SU-DHL-6 (cell line): ENCODE measurements around the gene PLCB1.

Source experiments
- H2AFZ ChIP-seq: fragments of 200-600 bp; sonication (generic); 2 replicates; pipeline ENCODE4 v1.6.1; 2014; ENCODE audit warnings: low read depth, mild to moderate bottlenecking, moderate library complexity, mixed read lengths, antibody characterized with exemption, low read length; ENCODE audit not compliant: severe bottlenecking
- H3F3A ChIP-seq: fragments of 200-600 bp; shearing (Covaris generic); 2 replicates; pipeline ENCODE4 v1.6.0; 2016; ENCODE audit warnings: antibody characterized with exemption, mild to moderate bottlenecking; ENCODE audit not compliant: insufficient read depth
- H3K27ac ChIP-seq: fragments of 200-600 bp; sonication (generic); 2 replicates; pipeline ENCODE4 v1.5.1; 2016; ENCODE audit warnings: low read depth, mild to moderate bottlenecking, low read length, moderate library complexity, mixed read lengths
- H3K27me3 ChIP-seq: fragments of 200-600 bp; sonication (generic), shearing (Covaris generic); 2 replicates; pipeline ENCODE4 v1.6.0; 2014; ENCODE audit warnings: mild to moderate bottlenecking, low read length
- H3K36me3 ChIP-seq: fragments of 200-600 bp; sonication (generic); 2 replicates; pipeline ENCODE4 v1.6.1; 2014; ENCODE audit warnings: mild to moderate bottlenecking, low read length, mixed read lengths
- H3K4me2 ChIP-seq: fragments of 300-600, 200-600 bp; shearing (Covaris generic), sonication (generic); 2 replicates; pipeline ENCODE4 v1.6.0; 2014; ENCODE audit warnings: low read length, low read depth, mild to moderate bottlenecking; ENCODE audit not compliant: poor library complexity, severe bottlenecking
- H3K4me3 ChIP-seq: fragments of 200-600 bp; sonication (generic); 2 replicates; pipeline ENCODE4 v1.5.1; 2014; ENCODE audit warnings: antibody characterized with exemption, low read length, mild to moderate bottlenecking, mixed read lengths; ENCODE audit not compliant: insufficient read depth, poor library complexity, severe bottlenecking
- H3K79me2 ChIP-seq: fragments of 200-600 bp; sonication (generic); 2 replicates; pipeline ENCODE4 v1.6.1; 2014; ENCODE audit warnings: mild to moderate bottlenecking, low read length, moderate library complexity; ENCODE audit not compliant: insufficient read depth
- H3K9ac ChIP-seq: fragments of 200-600 bp; sonication (generic); 2 replicates; pipeline ENCODE4 v1.7.0; 2014; ENCODE audit warnings: mild to moderate bottlenecking, low read length
- H3K9me2 ChIP-seq: fragments of 200-600 bp; sonication (generic); replicated peaks from 2 replicates; pipeline ENCODE4 v1.6.1; 2014; ENCODE audit warnings: low read length; ENCODE audit not compliant: insufficient read depth
- H3K9me3 ChIP-seq: fragments of 200-600 bp; sonication (generic); 2 replicates; pipeline ENCODE4 v1.6.1; 2014; ENCODE audit warnings: low read length, mixed read lengths; ENCODE audit not compliant: insufficient read depth
- H4K20me1 ChIP-seq: fragments of 200-600 bp; sonication (generic); 2 replicates; pipeline ENCODE4 v1.6.1; 2014; ENCODE audit warnings: low read depth, mild to moderate bottlenecking, antibody characterized with exemption, low read length, moderate library complexity, mixed read lengths
- EZH2phosphoT487 ChIP-seq: fragments of 200-600 bp; sonication (generic), shearing (Covaris generic); conservative IDR thresholded peaks from 2 replicates; pipeline ENCODE4 v1.6.1; 2018; ENCODE audit warnings: mild to moderate bottlenecking, antibody characterized with exemption, low read length, moderate library complexity, mixed read lengths
- TF ChIP-seq, protein P1 (sequence below): fragments of 200-600 bp; sonication (generic); IDR thresholded peaks from one replicate; pipeline ENCODE4 v1.5.1; 2017; ENCODE audit warnings: antibody characterized with exemption, mild to moderate bottlenecking, low read length, moderate library complexity; ENCODE audit not compliant: insufficient read depth, poor library complexity, severe bottlenecking

PLCB1 gene

DNA sequence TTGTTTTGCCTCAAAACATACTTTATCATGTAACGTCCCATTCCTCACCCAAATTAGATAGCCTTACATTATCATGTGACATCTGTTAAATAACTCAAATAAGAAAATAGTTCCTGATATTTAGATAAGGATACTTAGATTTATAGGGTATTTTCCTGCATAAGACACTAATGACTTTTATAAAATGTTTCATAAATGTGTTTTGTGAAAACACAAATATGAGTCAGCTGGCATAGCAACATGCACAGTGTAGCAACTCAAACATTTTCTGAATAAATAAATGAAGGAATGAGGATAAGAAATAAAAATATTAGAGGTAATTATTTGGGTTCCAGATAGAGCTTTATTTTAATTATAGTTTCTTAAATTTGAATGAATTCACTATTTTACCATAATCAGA is 476.4 kb downstream of the PLCB1 start:
- H3K4me2 ChIP-seq, result no peak overlapping the region
- TF ChIP-seq, protein P1, sequence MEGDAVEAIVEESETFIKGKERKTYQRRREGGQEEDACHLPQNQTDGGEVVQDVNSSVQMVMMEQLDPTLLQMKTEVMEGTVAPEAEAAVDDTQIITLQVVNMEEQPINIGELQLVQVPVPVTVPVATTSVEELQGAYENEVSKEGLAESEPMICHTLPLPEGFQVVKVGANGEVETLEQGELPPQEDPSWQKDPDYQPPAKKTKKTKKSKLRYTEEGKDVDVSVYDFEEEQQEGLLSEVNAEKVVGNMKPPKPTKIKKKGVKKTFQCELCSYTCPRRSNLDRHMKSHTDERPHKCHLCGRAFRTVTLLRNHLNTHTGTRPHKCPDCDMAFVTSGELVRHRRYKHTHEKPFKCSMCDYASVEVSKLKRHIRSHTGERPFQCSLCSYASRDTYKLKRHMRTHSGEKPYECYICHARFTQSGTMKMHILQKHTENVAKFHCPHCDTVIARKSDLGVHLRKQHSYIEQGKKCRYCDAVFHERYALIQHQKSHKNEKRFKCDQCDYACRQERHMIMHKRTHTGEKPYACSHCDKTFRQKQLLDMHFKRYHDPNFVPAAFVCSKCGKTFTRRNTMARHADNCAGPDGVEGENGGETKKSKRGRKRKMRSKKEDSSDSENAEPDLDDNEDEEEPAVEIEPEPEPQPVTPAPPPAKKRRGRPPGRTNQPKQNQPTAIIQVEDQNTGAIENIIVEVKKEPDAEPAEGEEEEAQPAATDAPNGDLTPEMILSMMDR, result no peak
- TF ChIP-seq EZH2phosphoT487, result no peak
- H3K9me3 ChIP-seq, result peaks cover 5% of the 10 kb centered on the region; the same call in 1 of the 2 replicates
- H3K4me3 ChIP-seq, result no peak overlapping the region
- H3K9ac ChIP-seq, result no peak overlapping the region
- no peak overlapping the region for H3K27ac ChIP-seq
- H3K36me3 ChIP-seq, result no peaks in the 10 kb centered on the region
- H2AFZ ChIP-seq, result no peak overlapping the region
- H4K20me1 ChIP-seq, result no peaks in the 10 kb centered on the region
- H3K9me2 ChIP-seq, result no peaks in the 10 kb centered on the region
- H3F3A ChIP-seq, result no peaks in the 10 kb centered on the region
- H3K27me3 ChIP-seq, result no peaks in the 10 kb centered on the region
- no peaks in the 10 kb centered on the region for H3K79me2 ChIP-seq

DNA sequence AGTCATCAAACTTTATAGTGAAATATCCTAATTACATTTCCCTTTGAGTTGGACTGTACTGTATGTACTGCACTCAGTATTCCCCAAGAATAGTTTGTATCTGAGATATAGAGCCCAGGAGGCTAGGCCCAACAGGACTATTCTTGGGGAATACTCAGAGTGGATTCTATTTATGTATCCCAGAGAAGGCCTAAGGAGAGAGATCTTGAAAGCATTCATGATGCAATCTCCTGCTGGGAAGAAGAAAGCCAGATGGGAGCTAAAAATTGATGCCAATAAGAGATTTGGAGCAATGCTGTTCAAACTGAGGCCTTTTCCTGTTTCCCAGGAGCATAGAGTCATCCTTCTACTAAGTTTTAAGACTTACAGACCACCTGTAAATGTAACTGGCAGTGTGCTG is 484.7 kb downstream of the PLCB1 start:
- H3F3A ChIP-seq, result no peaks in the 10 kb centered on the region
- H3K79me2 ChIP-seq, result no peaks in the 10 kb centered on the region
- H3K9me2 ChIP-seq, result no peaks in the 10 kb centered on the region
- H3K9ac ChIP-seq, result no peak overlapping the region
- H3K27me3 ChIP-seq, result no peaks in the 10 kb centered on the region
- H4K20me1 ChIP-seq, result no peaks in the 10 kb centered on the region
- no peak overlapping the region for H3K4me3 ChIP-seq
- H3K36me3 ChIP-seq, result no peaks in the 10 kb centered on the region
- no peak overlapping the region for H3K27ac ChIP-seq
- H2AFZ ChIP-seq, result no peak overlapping the region
- TF ChIP-seq, protein P1, result no peak
- H3K9me3 ChIP-seq, result no peaks in the 10 kb centered on the region
- H3K4me2 ChIP-seq, result no peak overlapping the region

DNA sequence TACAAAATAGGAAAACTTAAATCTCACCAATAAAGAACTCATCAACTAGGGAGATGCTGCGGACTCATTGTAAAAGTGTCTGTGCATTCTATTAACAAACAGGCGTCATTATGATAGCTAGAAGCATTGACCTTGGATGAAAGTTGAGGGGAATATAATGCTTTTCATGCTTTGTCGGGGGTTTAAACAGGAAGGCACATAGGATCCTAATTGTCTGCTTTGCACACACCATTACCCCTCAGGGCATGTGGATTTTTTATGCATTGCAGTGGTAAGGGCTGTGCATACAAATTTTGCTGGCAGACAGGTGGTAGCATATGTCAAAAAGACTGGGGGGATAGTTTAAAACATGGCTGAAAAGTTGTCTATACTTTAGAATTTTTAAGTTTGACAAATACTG is 488.9 kb downstream of the PLCB1 start:
- no peak for TF ChIP-seq EZH2phosphoT487
- TF ChIP-seq, protein P1, result no peak
- H3K27me3 ChIP-seq, result no peaks in the 10 kb centered on the region; the same call in 1 of the 2 replicates
- H3K9me2 ChIP-seq, result no peaks in the 10 kb centered on the region
- H3F3A ChIP-seq, result no peaks in the 10 kb centered on the region
- no peaks in the 10 kb centered on the region for H4K20me1 ChIP-seq
- H3K36me3 ChIP-seq, result no peaks in the 10 kb centered on the region
- no peaks in the 10 kb centered on the region for H3K9me3 ChIP-seq
- no peaks in the 10 kb centered on the region for H3K79me2 ChIP-seq
- no peak overlapping the region for H2AFZ ChIP-seq
- H3K27ac ChIP-seq, result no peak overlapping the region
- no peak overlapping the region for H3K4me3 ChIP-seq
- H3K4me2 ChIP-seq, result no peak overlapping the region
- H3K9ac ChIP-seq, result no peak overlapping the region

DNA sequence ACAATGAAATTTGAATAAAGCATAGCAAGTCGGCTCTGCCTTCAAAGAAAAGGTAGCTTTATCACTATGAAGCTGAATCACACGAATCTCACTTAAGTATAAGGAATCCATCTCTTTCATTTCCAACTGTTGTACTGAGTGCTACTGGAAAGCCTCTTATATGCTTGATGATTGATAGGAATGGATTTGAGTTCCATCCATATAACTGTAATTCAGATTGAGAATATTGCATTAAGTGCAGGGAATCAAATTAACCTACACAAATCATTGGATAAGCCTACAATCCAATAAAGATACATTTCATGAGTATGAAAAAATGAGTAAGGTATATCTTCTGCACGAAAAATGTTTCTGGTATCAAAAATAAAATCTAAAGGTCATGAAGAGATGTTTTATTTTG is 492.0 kb downstream of the PLCB1 start:
- no peaks in the 10 kb centered on the region for H3K9me2 ChIP-seq
- no peak overlapping the region for H3K4me3 ChIP-seq
- no peaks in the 10 kb centered on the region for H3F3A ChIP-seq
- no peaks in the 10 kb centered on the region; the same call in 1 of the 2 replicates for H3K27me3 ChIP-seq
- H3K9ac ChIP-seq, result no peak overlapping the region
- H3K36me3 ChIP-seq, result no peaks in the 10 kb centered on the region
- H2AFZ ChIP-seq, result no peak overlapping the region
- no peaks in the 10 kb centered on the region for H3K9me3 ChIP-seq
- TF ChIP-seq, protein P1, result no peak
- no peaks in the 10 kb centered on the region for H4K20me1 ChIP-seq
- no peaks in the 10 kb centered on the region for H3K79me2 ChIP-seq
- no peak overlapping the region for H3K4me2 ChIP-seq
- no peak overlapping the region for H3K27ac ChIP-seq
